Motor neuron (in vitro differentiated cells): ENCODE data around the gene TREH. TPM values are rescaled to one million over a fixed set of nuclear protein-coding genes. Genes with fewer than 3 reads are reported as not detected.

Experiments used
- ATAC-seq, 8 experiments: fragments of 200-7000 bp; cut with Tn5 transposase; replicated peaks in 6 of 8; 2 replicates each; pipeline ENCODE4 v1.8.0; 2021; ENCODE audit warnings: mild to moderate bottlenecking in 8 of 8, moderate library complexity in 8 of 8
- H3K27ac ChIP-seq, 2 donors: fragments of 250-450 bp; sonication (Bioruptor Pico); 2 replicates each; pipeline ENCODE4 v1.9.0; 2021; ENCODE audit warnings: antibody characterized with exemption in 2 of 2, mild to moderate bottlenecking in 2 of 2, moderate library complexity in 1 of 2
- H3K4me1 ChIP-seq, 2 donors: fragments of 250-450 bp; sonication (Bioruptor Pico); replicated peaks in 1 of 2; 2 replicates each; pipeline ENCODE4 v1.6.1; 2021; ENCODE audit warnings: antibody characterized with exemption in 2 of 2, mild to moderate bottlenecking in 2 of 2, moderate library complexity in 1 of 2
- H3K4me3 ChIP-seq, 5 donors: fragments of 250-450 bp; sonication (Bioruptor Pico); 2 replicates each; pipeline ENCODE4 v1.9.0; 2021; ENCODE audit warnings: antibody characterized with exemption in 5 of 5, mild to moderate bottlenecking in 5 of 5, moderate library complexity in 4 of 5
- WGBS, 10 experiments: fragments of 450-650 bp; shearing (Covaris generic); methylation state at CpG; one replicate each; pipeline ENCODE4 v1.0.0; 2022; 5-methylcytosine and 5-hydroxymethylcytosine counted together
- in situ Hi-C, 9 experiments: fragments of 400-800 bp; cut with MboI; loops; one replicate each; pipeline ENCODE4 v1.15.0; 2021; ENCODE audit warnings: low sequenced_read_pairs in 9 of 9, low pct_unique_long_range_greater_than_20kb in 2 of 9; ENCODE audit not compliant: unreplicated experiment in 9 of 9
- total RNA-seq, 8 experiments: library from RNA; unstranded; fragments of 300-600 nt; gene quantifications; 2 replicates each; pipeline versions ENCODE4 v1.2.3 to v1.2.4, GENCODE V29; 2022

Gene TREH
- total RNA-seq, 8 experiments from 2014 or later = 0.31 to 2.4 (median 0.44) TPM

DNA sequence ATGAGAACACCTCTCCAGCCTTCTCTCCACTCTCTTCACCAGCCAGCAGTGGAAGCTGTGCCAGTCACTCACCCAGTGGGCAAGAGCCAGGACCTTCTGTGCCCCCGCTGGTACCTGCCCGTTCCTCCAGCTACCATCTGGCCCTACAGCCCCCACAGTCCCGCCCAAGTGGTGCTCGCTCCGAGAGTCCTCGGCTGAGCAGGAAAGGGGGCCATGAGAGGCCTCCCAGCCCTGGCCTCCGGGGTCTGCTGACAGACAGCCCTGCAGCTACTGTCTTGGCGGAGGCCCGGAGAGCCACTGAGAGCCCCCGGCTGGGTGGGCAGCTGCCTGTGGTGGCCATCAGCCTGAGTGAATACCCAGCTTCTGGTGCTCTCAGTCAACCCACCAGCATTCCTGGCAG is 51.9 kb downstream of the TREH start:
- ATAC-seq = no peak
- Histone ChIP-seq H3K4me1 (peaks cover 10% of the 10 kb centered on the region in 2 donors), H3K4me3 (no peak overlapping the region), H3K27ac (no peak overlapping the region)
- 100% methylated on average over 1 to 2 of the region's 10 CpGs; no CpG with 5 or more reads in 8 of the 10 experiments for WGBS, 10 experiments
- in situ Hi-C loops = no loop called here

DNA sequence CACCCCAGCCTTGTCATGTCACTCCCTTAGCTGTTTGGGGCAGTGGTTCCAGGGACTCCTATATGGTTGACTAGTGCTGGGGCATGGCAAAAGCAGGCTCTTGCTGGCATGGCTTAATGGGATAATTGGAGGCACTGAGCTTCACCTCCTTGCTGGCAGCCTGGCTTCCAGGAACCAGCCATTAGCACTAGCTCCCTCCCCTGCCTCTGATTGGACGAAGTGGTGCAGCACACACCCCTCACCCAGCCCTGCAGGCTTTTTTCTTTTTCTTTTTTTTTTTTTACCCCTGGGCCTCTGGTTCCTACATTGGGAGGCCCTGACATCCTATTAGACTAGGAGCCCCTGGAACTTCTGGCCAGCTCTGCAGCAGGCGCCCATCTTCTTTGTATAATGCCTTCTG is 53.5 kb downstream of the TREH start:
- Histone ChIP-seq H3K27ac (no peak overlapping the region), H3K4me1 (peaks cover 17 to 18% of the 10 kb centered on the region in 2 donors), H3K4me3 (no peak overlapping the region)
- peak in 3 of 8 experiments; percentile 3 to 7 (median 3) for ATAC-seq
- 58 to 100% (median 90%) methylated on average over 1 to 2 of the region's 2 CpGs; no CpG with 5 or more reads in 4 of the 10 experiments for WGBS, 10 experiments
- in situ Hi-C loops = no loop called here

GRCh38 chr11:118625036-118625690 is 54.3 kb downstream of the TREH start:
- H3K27ac ChIP-seq = no peak overlapping the region
- WGBS, 10 experiments = 83 to 100% methylated on average over 1 to 2 of the region's 6 CpGs; no CpG with 5 or more reads in 8 of the 10 experiments
- no peak overlapping the region for H3K4me3 ChIP-seq
- in situ Hi-C loops = no loop called here
- no peak for ATAC-seq
- H3K4me1 ChIP-seq = peaks cover 24 to 26% of the 10 kb centered on the region in 2 donors

DNA sequence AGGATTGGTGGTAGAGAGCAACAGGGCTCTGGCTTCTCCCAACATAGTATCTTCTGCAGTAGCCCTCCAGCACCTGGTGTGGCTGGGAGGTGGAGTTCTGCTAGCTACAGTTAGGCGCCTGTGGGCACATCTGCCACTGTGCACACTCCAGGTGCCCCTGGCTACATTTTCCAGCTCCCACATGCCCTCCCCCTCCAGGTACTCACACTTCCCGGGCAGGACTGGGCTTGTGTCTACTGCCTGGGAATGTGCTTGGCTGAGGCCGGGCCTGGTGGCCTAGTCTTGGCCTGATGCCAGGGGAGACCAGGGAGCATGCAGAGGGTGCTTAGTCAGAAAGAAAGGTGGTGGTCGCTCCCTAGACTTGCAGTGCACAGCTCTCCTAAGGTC is 56.2 kb downstream of the TREH start:
- H3K4me1 ChIP-seq = peaks cover 44 to 46% of the 10 kb centered on the region in 2 donors
- H3K4me3 ChIP-seq = no peak overlapping the region
- 14 to 100% (median 78%) methylated on average over 1 to 3 of the region's 4 CpGs; no CpG with 5 or more reads in 7 of the 10 experiments for WGBS, 10 experiments
- in situ Hi-C loops = no loop called here
- peak overlapping the region; percentile 40 to 73 for H3K27ac ChIP-seq
- no peak for ATAC-seq

DNA sequence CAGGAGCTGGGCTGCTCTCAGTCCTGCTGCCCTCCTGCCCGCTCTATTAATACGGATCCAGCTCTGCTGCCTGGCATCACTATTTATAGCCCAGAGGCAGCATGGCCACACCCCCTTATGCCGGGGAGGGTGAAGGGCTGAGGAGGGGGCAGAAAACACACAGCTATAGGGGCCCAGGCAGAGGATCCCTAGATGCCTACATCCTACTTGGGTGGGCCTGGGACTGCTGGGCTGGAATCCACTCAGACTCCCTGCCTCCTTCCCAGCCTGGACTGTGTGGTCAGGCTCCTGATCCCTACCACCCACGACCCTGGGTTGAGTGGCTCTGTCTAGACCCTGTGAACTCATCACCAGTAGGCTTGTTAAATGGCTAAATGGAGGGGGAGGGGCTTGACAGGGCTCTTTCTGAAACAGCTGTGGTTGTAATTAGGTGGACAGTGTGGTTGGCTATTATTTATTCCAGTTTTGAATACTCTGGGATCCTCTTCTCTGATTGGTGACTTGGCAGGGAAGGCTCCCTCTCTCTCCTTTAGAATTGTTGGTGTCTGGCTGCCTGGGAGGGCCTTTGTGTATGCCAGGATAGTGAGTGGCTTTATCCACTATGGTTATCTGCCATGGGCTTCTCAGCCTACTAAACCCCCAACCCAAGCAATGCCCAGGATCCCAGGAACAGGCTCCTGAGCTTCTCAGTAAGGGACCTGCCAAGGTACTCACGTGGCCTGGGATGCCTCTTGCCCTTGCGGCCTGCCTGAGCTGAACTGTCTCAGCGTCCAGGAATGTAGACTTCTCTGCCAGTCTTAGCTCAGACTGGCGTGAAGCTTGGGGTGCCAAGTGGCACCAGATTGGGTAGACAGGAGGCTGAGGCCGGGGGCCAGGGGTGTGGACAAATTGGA is 56.8 kb downstream of the TREH start:
- in situ Hi-C loops = no loop called here
- 0 to 16% (median 8%) methylated on average over 1 to 4 of the region's 9 CpGs; no CpG with 5 or more reads in 6 of the 10 experiments for WGBS, 10 experiments
- Histone ChIP-seq H3K4me1 (peaks cover 50 to 52% of the 10 kb centered on the region in 2 donors), H3K27ac (peak overlapping the region; percentile 88 to 90), H3K4me3 (peak overlapping the region; percentile 45 to 80 (median 68))
- peak; percentile 2 to 54 (median 46) for ATAC-seq

- WGBS, 10 experiments = 20 to 21% methylated on average over 1 to 4 of the region's 4 CpGs; no CpG with 5 or more reads in 8 of the 10 experiments
- Histone ChIP-seq H3K4me3 (peak overlapping the region; percentile 45 to 80 (median 68)), H3K4me1 (peaks cover 56% of the 10 kb centered on the region in 2 donors), H3K27ac (peak overlapping the region; percentile 88 to 90)
- in situ Hi-C loops = no loop called here
- peak in 4 of 8 experiments; percentile 1 to 6 (median 2) for ATAC-seq
Observed at GRCh38 chr11:118621784-118622375, 57.6 kb downstream of the TREH start.

GRCh38 chr11:118621071-118621783 is 58.2 kb downstream of the TREH start:
- peak; percentile 28 to 72 (median 62) for ATAC-seq
- H3K4me3 ChIP-seq = peak overlapping the region; percentile 45 to 80 (median 68)
- peaks cover 58 to 59% of the 10 kb centered on the region in 2 donors for H3K4me1 ChIP-seq
- in situ Hi-C loops = no loop called here
- 0% methylated on average over 1 to 2 of the region's 38 CpGs; no CpG with 5 or more reads in 8 of the 10 experiments for WGBS, 10 experiments
- peak overlapping the region; percentile 88 to 90 for H3K27ac ChIP-seq

GRCh38 chr11:118620529-118621070 is 58.9 kb downstream of the TREH start:
- ATAC-seq = peak in 3 of 8 experiments; percentile 0 to 1 (median 1)
- H3K27ac ChIP-seq = peak overlapping the region; percentile 88 to 90
- WGBS, 10 experiments = 40 to 100% (median 69%) methylated on average over 1 to 4 of the region's 7 CpGs; no CpG with 5 or more reads in 2 of the 10 experiments

GRCh38 chr11:118619444-118620197 is 59.8 kb downstream of the TREH start:
- Histone ChIP-seq H3K4me1 (peaks cover 68 to 74% of the 10 kb centered on the region in 2 donors), H3K27ac (peak overlapping the region; percentile 57 to 88), H3K4me3 (no peak overlapping the region)
- ATAC-seq = peak; percentile 11 to 59 (median 44)
- in situ Hi-C loops = no loop called here
- WGBS, 10 experiments = 0 to 100% (median 43%) methylated on average over 1 to 4 of the region's 6 CpGs; no CpG with 5 or more reads in 1 of the 10 experiments

More at GRCh38 chr11:118620529-118621070, 58.9 kb downstream of the TREH start:
- H3K4me1 ChIP-seq = peaks cover 64 to 66% of the 10 kb centered on the region in 2 donors
- peak overlapping the region; percentile 45 to 80 (median 68) for H3K4me3 ChIP-seq
- in situ Hi-C loops = no loop called here

DNA sequence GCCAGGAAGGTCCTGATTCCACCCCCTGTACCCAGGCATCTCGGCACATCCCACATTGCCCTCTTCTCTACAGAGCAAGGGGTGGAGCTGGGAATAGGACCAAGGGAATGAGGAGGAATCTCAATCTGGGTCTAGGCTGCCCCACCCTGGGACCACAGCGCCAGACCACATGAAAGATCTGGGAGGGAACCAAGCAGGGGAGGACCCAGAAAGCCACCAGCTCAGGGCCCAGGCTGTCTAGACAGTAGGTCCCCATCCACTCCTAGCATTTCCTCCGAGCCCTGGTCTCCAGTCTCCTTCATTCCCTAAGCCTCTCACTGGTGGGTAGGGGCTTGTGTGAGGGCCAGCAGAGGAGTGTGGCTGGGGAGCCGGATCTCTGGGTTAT is 60.5 kb downstream of the TREH start:
- ATAC-seq = peak in 3 of 8 experiments; percentile 17 to 48 (median 21)

GRCh38 chr11:118618115-118618990 is 61.1 kb downstream of the TREH start:
- Histone ChIP-seq H3K27ac (peak overlapping the region; percentile 57 to 88), H3K4me1 (peaks cover 66 to 72% of the 10 kb centered on the region in 2 donors), H3K4me3 (no peak overlapping the region)
- peak in 5 of 8 experiments; percentile 16 to 50 (median 30) for ATAC-seq
- WGBS, 10 experiments = 0 to 62% (median 49%) methylated on average over 1 to 9 of the region's 11 CpGs; no CpG with 5 or more reads in 3 of the 10 experiments
- in situ Hi-C loops = no loop called here

More for the DNA sequence above, 60.5 kb downstream of the TREH start:
- 0 to 70% (median 40%) methylated on average over 1 to 3 of the region's 4 CpGs; no CpG with 5 or more reads in 3 of the 10 experiments for WGBS, 10 experiments
- in situ Hi-C loops = no loop called here
- H3K27ac ChIP-seq = peak overlapping the region; percentile 57 to 88
- no peak overlapping the region for H3K4me3 ChIP-seq
- peaks cover 68 to 74% of the 10 kb centered on the region in 2 donors for H3K4me1 ChIP-seq
